Measurements from ENCODE around the gene CAMTA1.

The CAMTA1 gene

GRCh38 chr1:6890686-6891085 is 105.4 kb downstream of the CAMTA1 start:
- no peak for TF ChIP-seq BACH2 (CRISPR knock-in tag; IDR thresholded peaks at IDR 0.05; ENCODE audit: borderline replicate concordance)
- TF ChIP-seq ZC3H10 (CRISPR knock-in tag; IDR thresholded peaks at IDR 0.05), result no peak
- no peak for TF ChIP-seq ARNTL (CRISPR knock-in tag; IDR thresholded peaks at IDR 0.05; ENCODE audit: borderline replicate concordance, low read depth)
- TF ChIP-seq RARB (CRISPR knock-in tag; IDR thresholded peaks at IDR 0.05), result no peak
- no peak for TF ChIP-seq GLIS3 (CRISPR knock-in tag; IDR thresholded peaks at IDR 0.05)
- no peak for TF ChIP-seq TSHZ2 (CRISPR knock-in tag; IDR thresholded peaks at IDR 0.05)
- no peak for TF ChIP-seq CREB5 (CRISPR knock-in tag; IDR thresholded peaks at IDR 0.05; ENCODE audit: low read depth)
- TF ChIP-seq ZFP3 (CRISPR knock-in tag; IDR thresholded peaks at IDR 0.05), result no peak
- no peak for TF ChIP-seq ESRRG (CRISPR knock-in tag; IDR thresholded peaks at IDR 0.05)
- no peak for TF ChIP-seq ZFP30 (CRISPR knock-in tag; IDR thresholded peaks at IDR 0.05)
- no peak for TF ChIP-seq PPARA (CRISPR knock-in tag; IDR thresholded peaks at IDR 0.05; ENCODE audit: borderline replicate concordance)
- TF ChIP-seq ZNF8 (CRISPR knock-in tag; IDR thresholded peaks at IDR 0.05), result no peak
- no peak for TF ChIP-seq POU6F1 (CRISPR knock-in tag; IDR thresholded peaks at IDR 0.05; ENCODE audit: borderline replicate concordance, low read depth)
- TF ChIP-seq ISL1 (CRISPR knock-in tag; IDR thresholded peaks at IDR 0.05), result no peak
- no peak for TF ChIP-seq OSR1 (CRISPR knock-in tag; IDR thresholded peaks at IDR 0.05)
- TF ChIP-seq TOX (CRISPR knock-in tag; IDR thresholded peaks at IDR 0.05; ENCODE audit: borderline replicate concordance), result no peak
- no peak for TF ChIP-seq ZNF565 (CRISPR knock-in tag; conservative IDR thresholded peaks at IDR 0.05; ENCODE audit: low read depth)
- no peak for ATAC-seq

GRCh38 chr1:6891781-6892579 is 106.7 kb downstream of the CAMTA1 start:
- ATAC-seq, result no peak
- TF ChIP-seq CREB5 (CRISPR knock-in tag; IDR thresholded peaks at IDR 0.05; ENCODE audit: low read depth), result no peak
- TF ChIP-seq TOX (CRISPR knock-in tag; IDR thresholded peaks at IDR 0.05; ENCODE audit: borderline replicate concordance), result no peak

- no peak for ATAC-seq
- TF ChIP-seq CSDC2 (CRISPR knock-in tag; IDR thresholded peaks at IDR 0.05) (no peak), ZC3H10 (CRISPR knock-in tag; IDR thresholded peaks at IDR 0.05) (no peak), ARNTL (CRISPR knock-in tag; IDR thresholded peaks at IDR 0.05; ENCODE audit: borderline replicate concordance, low read depth) (no peak), ZNF70 (CRISPR knock-in tag; IDR thresholded peaks at IDR 0.05) (no peak), CSRNP3 (CRISPR knock-in tag; IDR thresholded peaks at IDR 0.05) (no peak), POU6F1 (CRISPR knock-in tag; IDR thresholded peaks at IDR 0.05; ENCODE audit: borderline replicate concordance, low read depth) (no peak), GLIS3 (CRISPR knock-in tag; IDR thresholded peaks at IDR 0.05) (no peak), ZNF565 (CRISPR knock-in tag; conservative IDR thresholded peaks at IDR 0.05; ENCODE audit: low read depth) (no peak), ZFP30 (CRISPR knock-in tag; IDR thresholded peaks at IDR 0.05) (no peak), ISL1 (CRISPR knock-in tag; IDR thresholded peaks at IDR 0.05) (no peak), PPARA (CRISPR knock-in tag; IDR thresholded peaks at IDR 0.05; ENCODE audit: borderline replicate concordance) (no peak), CREB5 (CRISPR knock-in tag; IDR thresholded peaks at IDR 0.05; ENCODE audit: low read depth) (no peak), TOX (CRISPR knock-in tag; IDR thresholded peaks at IDR 0.05; ENCODE audit: borderline replicate concordance) (no peak), BACH2 (CRISPR knock-in tag; IDR thresholded peaks at IDR 0.05; ENCODE audit: borderline replicate concordance) (no peak), OSR1 (CRISPR knock-in tag; IDR thresholded peaks at IDR 0.05) (no peak)
These were observed 108.1 kb downstream of the CAMTA1 start for GRCh38 chr1:6893388-6893787.
